Superior temporal gyrus (tissue), 1 donor: Measurements from ENCODE around the gene SLFN13.
"Not testable (repeated sequence)": the region's sequence is repeated elsewhere in the genome, so short reads cannot be mapped to it uniquely, and the experiment has no call there.

Source experiments
- DNase-seq: peaks from one replicate; pipeline ENCODE4 v3.0.0-alpha.2; 2016; ENCODE audit errors: extremely low spot score

The SLFN13 gene

DNA sequence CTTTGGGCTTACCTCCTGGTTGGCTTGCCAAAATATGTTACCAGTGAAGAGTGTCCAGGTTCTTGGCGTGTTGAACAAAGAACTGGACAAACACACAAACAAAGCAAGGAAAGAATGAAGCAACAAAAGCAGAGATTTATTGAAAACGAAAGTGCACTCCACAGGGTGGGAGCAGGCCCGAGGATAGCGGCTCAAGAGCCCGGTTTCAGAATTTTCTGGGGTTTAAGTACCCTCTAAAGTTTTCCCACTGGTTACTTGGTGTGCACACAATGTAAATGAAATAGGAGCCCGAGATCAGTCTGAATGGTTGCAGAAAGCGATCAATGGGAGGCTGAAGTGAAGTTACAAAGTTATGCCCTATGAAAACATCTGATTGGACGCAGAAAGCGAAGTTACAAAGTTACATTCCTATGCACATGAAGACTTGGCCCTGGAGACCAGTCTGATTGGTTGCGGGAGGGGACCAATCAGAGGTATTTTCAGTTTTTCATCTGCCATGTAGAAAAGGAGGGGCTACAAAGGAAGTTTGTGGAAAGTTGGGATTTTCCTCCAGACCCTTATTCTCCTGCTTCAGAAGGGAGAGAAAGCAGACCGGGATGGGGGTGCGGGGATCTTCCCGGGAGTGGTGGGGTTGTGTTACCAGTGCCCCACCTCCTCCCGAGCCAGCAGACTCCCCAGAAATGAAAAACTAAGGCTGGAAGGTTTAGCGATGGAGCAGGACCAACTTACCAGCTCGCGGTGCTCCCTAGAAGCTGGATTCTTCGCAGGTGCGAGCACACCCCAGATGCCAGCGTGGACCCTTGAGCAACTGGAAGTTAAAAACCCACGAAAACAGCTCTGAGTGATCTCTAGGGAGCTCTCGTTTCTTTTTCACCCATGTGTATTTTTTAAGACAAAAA is 16.1 kb downstream of the SLFN13 start, which contains the start of gene SLFN12:
Gene SLFN12, minus strand, starts transcription at position 325 of the 899 bp plus-strand sequence. CDS start 9,472 bp downstream, outside the sequence.
- DNase-seq, result peak; percentile 20

DNA sequence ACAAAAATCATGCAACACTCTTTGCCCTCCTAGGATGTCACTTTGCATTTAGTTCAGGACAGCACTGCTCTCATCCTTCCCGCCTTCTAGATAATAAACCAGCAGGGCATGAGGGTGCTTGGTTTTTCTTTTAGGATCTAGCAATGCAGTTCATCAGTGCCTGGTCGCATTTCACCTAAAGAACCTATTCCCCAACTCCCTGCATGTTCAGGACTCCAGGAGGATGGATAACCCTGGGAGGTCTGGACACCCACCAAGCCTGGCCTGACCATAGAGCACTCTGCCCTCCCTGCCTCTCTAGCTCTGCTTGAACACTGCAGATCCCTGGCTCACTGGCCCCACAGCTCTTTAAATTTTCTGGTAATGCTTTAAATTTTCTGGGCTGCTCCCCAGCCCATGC is 18.9 kb downstream of the SLFN13 start:
- no peak for DNase-seq

DNA sequence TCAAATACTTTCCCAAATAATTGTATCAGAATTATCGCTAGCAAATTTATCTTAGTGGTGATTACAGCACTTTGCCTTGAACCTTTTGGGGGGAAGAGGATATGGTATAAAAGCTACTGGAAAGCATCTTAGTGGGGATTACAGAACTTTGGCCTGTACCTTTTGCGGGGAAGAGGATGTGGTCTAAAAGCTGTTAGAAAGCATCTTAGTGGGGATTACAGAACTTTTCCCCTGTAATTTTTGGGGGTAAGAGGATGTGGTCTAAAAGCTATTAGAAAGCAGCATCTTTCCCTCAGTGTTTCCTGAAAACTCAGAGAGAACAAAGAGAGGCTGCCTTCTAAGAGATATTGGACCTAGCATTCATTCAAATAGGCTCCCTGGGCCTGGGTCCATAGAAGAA is 20.3 kb downstream of the SLFN13 start:
- DNase-seq, result no peak

GRCh38 chr17:35423761-35424160 is 24.8 kb downstream of the SLFN13 start:
- DNase-seq, result no peak

GRCh38 chr17:35421069-35421468 is 27.5 kb downstream of the SLFN13 start:
- not testable (repeated sequence) for DNase-seq

DNA sequence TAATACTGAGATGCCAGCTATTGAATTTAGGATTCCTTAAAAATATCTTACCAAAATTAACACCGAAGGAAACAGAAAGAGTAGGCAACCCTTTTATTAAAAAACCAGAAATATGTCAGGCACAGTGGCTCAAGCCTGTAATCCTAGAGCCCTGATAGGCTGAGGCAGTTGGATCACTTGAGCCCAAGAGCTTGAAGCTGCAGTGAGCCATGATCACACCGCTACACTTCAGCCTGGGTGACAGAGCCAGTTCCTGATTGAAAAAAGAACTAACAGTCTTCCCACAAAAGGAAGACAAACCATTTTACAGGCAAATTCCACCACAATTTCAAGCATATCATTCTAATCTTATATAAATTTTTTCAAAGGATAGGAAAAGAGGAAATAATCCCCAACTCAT is 31.9 kb downstream of the SLFN13 start:
- no peak for DNase-seq

- not testable (repeated sequence) for DNase-seq
Measured at GRCh38 chr17:35414707-35415106, 33.9 kb downstream of the SLFN13 start.

DNA sequence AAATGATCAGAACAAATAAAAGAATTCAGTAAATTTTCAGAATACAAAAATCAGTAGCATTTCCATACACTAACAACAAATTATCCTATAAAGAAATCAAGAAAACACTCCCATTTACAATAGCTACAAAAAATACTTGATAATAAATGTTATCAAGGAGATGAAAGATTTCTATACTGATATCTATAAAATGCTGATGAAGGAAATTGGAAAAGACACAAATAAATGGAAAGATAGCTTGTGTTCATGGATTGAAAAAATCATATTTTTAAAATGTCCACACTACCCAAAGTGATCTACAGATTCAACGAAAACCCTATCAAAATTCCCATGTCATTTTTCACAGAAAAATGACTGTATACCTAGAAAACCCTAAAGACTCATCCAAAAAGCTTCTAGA is 34.3 kb downstream of the SLFN13 start:
- no peak for DNase-seq

- no peak for DNase-seq
Measured at GRCh38 chr17:35407531-35407930, 41.0 kb downstream of the SLFN13 start.

GRCh38 chr17:35406568-35406967 is 42.0 kb downstream of the SLFN13 start:
- DNase-seq, result no peak

DNA sequence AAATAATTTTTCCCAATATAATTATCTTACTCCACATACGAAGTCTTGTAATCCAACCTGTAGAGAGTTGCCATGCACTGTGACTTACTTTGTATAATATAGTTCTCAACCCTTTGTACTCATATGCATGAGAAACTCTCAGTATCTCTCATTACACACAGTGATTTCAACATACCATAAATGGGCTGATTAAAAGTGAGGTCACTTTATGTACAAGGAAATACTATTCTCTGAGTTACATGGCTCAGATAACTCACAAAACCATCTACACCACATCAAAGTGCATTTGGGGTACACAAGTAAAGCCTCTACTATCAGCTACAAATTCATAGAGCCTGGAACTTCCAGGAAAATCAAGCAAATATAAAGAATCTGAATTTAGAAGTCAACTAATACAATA is 44.2 kb downstream of the SLFN13 start:
- no peak for DNase-seq

- DNase-seq, result not testable (repeated sequence)
Measured at GRCh38 chr17:35393783-35394182, 54.8 kb downstream of the SLFN13 start.

DNA sequence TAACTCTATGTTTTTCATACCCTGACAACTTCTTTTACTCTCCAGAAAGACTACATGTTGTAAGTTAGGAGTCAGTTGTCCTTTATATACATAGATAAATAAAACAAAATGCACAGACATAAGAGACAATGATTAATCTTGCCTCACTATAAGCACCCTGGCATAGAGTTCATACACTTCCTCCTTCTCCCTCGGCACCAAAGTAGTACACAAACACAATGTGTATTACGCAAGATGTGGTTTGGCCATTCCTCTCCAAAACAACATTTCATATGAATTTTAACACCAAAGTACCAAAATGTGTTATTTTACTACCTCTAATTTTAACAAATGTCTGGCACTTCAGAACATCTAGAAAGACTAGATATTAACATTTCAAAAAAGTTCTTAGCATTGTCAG is 57.9 kb downstream of the SLFN13 start:
- no peak for DNase-seq

- no peak for DNase-seq
Measured at GRCh38 chr17:35390156-35390555, 58.4 kb downstream of the SLFN13 start.

- no peak for DNase-seq
Measured at GRCh38 chr17:35387496-35387895, 61.1 kb downstream of the SLFN13 start.
